Thoracic aorta (tissue), 2 donors: Measurements from ENCODE around the gene ANKRD17. TPM values are rescaled to one million over a fixed set of nuclear protein-coding genes. Genes with fewer than 3 reads are reported as not detected.

Source experiments
- ATAC-seq: fragments of 150-250 bp; one replicate; pipeline ENCODE4 v1.8.0; 2017; ENCODE audit warnings: low read depth; ENCODE audit not compliant: insufficient number of reproducible peaks, low FRiP score
- DNase-seq: peaks from one replicate; pipeline ENCODE4 v3.0.0-alpha.2; 2020; ENCODE audit warnings: low spot score
- H3K27ac ChIP-seq, 2 donors: fragments of 200-600 bp; sonication (generic); 1 replicate in 1 of 2; 2 replicates in 1 of 2; pipeline ENCODE4 v1.5.1; 2016; ENCODE audit warnings: mild to moderate bottlenecking in 2 of 2, moderate library complexity in 2 of 2
- H3K27me3 ChIP-seq: fragments of 200-600 bp; sonication (generic); replicated peaks from 2 replicates; pipeline ENCODE4 v1.6.0; 2016; ENCODE audit warnings: mild to moderate bottlenecking; ENCODE audit not compliant: insufficient read depth
- H3K36me3 ChIP-seq: fragments of 200-600 bp; sonication (generic); one replicate; pipeline ENCODE4 v1.5.1; 2016
- H3K4me1 ChIP-seq, 2 donors: fragments of 200-600 bp; sonication (generic); 1 replicate in 1 of 2; 2 replicates in 1 of 2; pipeline versions ENCODE4 v1.5.1 to v1.6.0; 2016; ENCODE audit warnings: low read depth in 2 of 2, mild to moderate bottlenecking in 1 of 2; ENCODE audit not compliant: control insufficient read depth in 1 of 2
- H3K4me3 ChIP-seq: fragments of 200-600 bp; sonication (generic); 2 replicates; pipeline ENCODE4 v1.5.1; 2016; ENCODE audit warnings: mild to moderate bottlenecking
- H3K9me3 ChIP-seq: fragments of 200-600 bp; sonication (generic); 2 replicates; pipeline ENCODE4 v1.5.1; 2016
- CTCF ChIP-seq: fragments of 200-600 bp; sonication (generic); IDR thresholded peaks from one replicate; pipeline ENCODE4 v1.5.1; 2019; ENCODE audit warnings: antibody characterized with exemption
- total RNA-seq, 2 donors: library from RNA; depleted of rRNA; stranded (reverse); fragments of >200 nt; gene quantifications; one replicate each; pipeline versions ENCODE4 v1.1.0 to v1.2.3, GENCODE V29; 2016

Gene ANKRD17
- total RNA-seq, 2 donors from 2014 or later, result 49.3 to 58.8 TPM

GRCh38 chr4:73066445-73066844 lies 192.2 kb downstream of the ANKRD17 start:
- no peak overlapping the region for H3K27ac ChIP-seq
- H3K4me3 ChIP-seq, result no peak overlapping the region
- H3K36me3 ChIP-seq, result peaks cover 6% of the 10 kb centered on the region
- H3K9me3 ChIP-seq, result no peaks in the 10 kb centered on the region
- ATAC-seq (no peak), DNase-seq (no peak)
- H3K4me1 ChIP-seq, result peaks cover 5 to 23% of the 10 kb centered on the region in 2 donors
- no peaks in the 10 kb centered on the region for H3K27me3 ChIP-seq
- TF ChIP-seq CTCF, result no peak

- Histone ChIP-seq H3K36me3 (peaks cover 6% of the 10 kb centered on the region), H3K4me3 (no peak overlapping the region), H3K9me3 (no peaks in the 10 kb centered on the region), H3K4me1 (peaks cover 5 to 23% of the 10 kb centered on the region in 2 donors), H3K27ac (no peak overlapping the region), H3K27me3 (no peaks in the 10 kb centered on the region)
- DNase-seq, result no peak
- no peak for TF ChIP-seq CTCF
- ATAC-seq, result no peak
These were observed 194.1 kb downstream of the ANKRD17 start for GRCh38 chr4:73064536-73064935.

- Histone ChIP-seq H3K9me3 (no peaks in the 10 kb centered on the region), H3K27me3 (no peaks in the 10 kb centered on the region), H3K4me3 (no peak overlapping the region), H3K36me3 (peaks cover 18% of the 10 kb centered on the region), H3K4me1 (no peaks in the 10 kb centered on the region), H3K27ac (no peak overlapping the region)
- no peak for ATAC-seq
- no peak for DNase-seq
- no peak for TF ChIP-seq CTCF
These were observed 203.2 kb downstream of the ANKRD17 start for GRCh38 chr4:73055241-73055897.

GRCh38 chr4:73053974-73054480 lies 204.6 kb downstream of the ANKRD17 start:
- no peak for TF ChIP-seq CTCF
- Histone ChIP-seq H3K27ac (no peak overlapping the region), H3K4me3 (no peak overlapping the region), H3K27me3 (no peaks in the 10 kb centered on the region), H3K9me3 (no peaks in the 10 kb centered on the region), H3K4me1 (no peaks in the 10 kb centered on the region), H3K36me3 (peaks cover 13% of the 10 kb centered on the region)
- ATAC-seq, result no peak
- DNase-seq, result no peak

- Histone ChIP-seq H3K4me3 (no peak overlapping the region), H3K9me3 (no peaks in the 10 kb centered on the region), H3K27ac (no peak overlapping the region), H3K4me1 (no peaks in the 10 kb centered on the region), H3K27me3 (no peaks in the 10 kb centered on the region), H3K36me3 (peaks cover 11% of the 10 kb centered on the region)
- DNase-seq, result no peak
- TF ChIP-seq CTCF, result no peak
- no peak for ATAC-seq
These were observed 205.5 kb downstream of the ANKRD17 start for GRCh38 chr4:73053076-73053475.
